ENCODE data around the gene MRPS33.
A peak's percentile ranks its signal among the peaks of the same experiment; 100 is the strongest.
"Not testable (repeated sequence)": the region's sequence is repeated elsewhere in the genome, so short reads cannot be mapped to it uniquely, and the experiment has no call there.

The MRPS33 gene

DNA sequence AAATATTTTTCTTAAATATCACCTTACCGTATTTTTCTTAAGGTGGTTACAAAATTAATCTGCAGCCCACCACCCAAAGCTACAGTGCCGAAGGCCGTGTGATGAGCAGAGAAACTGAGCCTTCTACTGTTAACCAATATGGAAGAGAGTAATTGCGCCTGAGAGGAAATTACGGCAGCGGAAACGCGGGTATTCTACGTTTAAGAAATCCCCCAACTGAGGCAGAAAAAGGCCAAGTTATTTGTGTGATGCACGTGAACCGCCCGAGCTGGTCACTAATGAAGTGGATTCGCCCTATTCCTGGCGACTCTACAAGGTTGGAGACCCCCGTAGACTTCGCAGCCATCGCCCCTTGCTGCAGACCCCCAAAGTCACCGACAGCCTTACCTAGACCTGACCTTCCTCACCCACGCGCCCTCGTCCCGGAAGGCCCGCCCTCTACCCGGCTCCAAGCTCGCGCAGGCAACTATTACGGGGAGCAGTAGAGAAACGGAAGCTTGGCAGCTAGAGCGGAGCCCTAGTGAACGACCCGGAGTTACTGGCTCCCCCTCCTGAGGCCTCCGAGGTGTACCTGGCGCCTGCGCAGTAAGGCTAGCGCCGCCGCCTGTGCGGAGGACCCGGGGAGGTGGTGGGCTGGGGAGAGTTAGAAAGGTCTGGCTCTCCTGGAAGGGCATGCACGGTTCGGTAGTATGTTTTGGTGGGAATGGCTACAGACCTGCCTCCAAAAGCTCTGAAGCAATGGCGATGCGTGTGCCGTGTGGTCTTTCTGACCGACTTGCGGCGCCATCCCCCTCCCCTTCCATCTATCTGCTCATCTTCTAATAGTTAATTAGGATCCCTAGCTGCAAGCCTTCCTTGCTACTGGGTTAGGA lies at the start of gene MRPS33:
Gene MRPS33, minus strand, starts transcription at position 429 of the 872 bp plus-strand sequence. CDS start 4,319 bp downstream, outside the sequence.
- peak; percentile 97 for DNase-seq (ENCODE audit: low spot score)

DNA sequence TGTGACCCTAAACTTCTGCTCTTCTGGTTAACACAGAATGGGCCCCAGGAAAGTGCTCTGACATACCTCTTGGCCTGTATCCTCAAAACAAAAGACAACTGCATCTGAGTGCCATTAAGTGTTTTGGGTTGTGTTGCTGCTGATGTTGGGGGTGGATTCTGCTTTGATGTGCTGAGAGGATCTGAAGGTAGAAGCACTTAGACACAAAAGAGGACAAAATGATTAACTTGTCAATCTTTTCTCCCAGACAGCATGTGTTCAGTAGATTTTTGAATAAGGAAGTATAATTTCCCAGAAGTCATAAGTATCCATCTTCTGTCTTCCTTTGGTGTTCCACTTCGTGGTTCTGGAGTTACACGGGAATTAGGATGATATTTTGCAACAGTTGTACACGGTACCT lies 43.0 kb upstream of the MRPS33 start:
- DNase-seq (ENCODE audit: low spot score), result no peak

DNA sequence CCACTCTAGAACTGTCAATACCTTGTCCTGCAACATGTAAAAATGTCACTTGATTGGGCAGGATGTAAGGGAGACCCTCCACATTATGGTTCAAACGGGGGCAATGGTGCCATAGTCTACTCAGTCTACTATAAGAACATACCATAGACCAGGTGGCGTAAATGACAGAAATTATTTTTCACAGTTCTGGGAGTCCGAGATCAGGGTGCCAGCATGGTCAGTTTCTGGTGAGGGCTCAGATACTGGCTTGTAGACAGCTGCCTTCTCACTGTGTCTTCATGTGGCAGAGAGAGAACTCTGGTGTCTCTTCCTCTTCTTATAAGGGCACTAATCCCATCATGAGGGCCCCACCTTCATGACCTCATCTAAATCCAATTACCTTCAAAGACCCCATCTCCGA lies 40.4 kb upstream of the MRPS33 start:
- DNase-seq (ENCODE audit: low spot score), result no peak

DNA sequence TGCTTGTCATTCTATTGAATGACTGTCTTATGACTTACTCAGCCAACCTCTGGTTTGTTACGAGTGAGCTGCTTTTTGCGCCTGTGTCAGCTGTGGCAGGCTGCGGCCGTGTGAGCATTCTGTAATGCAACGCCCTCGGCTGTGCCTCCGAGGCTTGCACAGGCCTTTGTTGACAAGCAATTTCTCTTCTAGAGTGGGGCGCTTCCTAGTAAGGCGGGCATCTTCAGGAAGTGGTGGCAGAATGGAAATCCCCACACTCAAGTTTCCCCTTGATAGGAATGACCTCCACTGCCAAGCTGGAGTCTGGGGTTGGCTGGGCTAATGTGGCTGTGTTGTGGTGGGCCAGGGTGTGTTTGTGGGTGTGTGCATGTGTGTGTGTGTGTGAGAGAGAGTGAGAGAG lies 38.9 kb upstream of the MRPS33 start:
- peak; percentile 82 for DNase-seq (ENCODE audit: low spot score)

DNA sequence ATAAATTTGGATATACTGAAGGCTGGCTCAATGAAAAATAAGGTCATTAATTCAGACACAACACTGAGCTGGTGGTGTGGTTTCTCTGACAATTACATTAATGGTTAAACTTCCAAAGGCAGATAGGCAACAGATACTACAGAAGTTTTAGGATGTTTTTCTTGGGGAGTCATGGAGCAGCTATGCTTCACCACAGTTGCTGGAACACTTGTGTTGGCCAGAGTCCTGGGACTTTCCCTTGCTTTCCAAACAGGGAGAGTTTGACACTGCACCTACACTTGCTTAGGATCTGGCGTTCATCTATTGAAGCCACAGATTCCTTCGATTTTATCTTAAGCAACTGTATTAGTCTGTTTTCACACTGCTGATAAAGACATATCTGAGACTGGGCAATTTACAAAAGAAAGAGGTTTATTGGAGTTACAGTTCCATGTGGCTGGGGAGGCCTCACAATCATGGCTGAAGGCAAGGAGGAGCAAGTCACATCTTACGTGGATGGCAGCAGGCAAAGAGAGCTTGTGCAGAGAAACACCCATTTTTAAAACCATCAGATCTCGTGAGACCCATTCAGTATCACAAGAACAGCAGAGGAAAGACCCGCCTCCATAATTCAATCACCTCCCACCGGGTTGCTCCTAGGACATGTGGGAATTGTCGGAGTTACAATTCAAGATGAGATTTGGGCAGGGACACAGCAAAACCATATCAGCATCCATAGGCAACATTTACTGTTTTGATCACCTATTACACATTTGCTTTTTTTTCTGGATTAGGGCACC lies 31.3 kb upstream of the MRPS33 start:
- DNase-seq (ENCODE audit: low spot score), result no peak

DNA sequence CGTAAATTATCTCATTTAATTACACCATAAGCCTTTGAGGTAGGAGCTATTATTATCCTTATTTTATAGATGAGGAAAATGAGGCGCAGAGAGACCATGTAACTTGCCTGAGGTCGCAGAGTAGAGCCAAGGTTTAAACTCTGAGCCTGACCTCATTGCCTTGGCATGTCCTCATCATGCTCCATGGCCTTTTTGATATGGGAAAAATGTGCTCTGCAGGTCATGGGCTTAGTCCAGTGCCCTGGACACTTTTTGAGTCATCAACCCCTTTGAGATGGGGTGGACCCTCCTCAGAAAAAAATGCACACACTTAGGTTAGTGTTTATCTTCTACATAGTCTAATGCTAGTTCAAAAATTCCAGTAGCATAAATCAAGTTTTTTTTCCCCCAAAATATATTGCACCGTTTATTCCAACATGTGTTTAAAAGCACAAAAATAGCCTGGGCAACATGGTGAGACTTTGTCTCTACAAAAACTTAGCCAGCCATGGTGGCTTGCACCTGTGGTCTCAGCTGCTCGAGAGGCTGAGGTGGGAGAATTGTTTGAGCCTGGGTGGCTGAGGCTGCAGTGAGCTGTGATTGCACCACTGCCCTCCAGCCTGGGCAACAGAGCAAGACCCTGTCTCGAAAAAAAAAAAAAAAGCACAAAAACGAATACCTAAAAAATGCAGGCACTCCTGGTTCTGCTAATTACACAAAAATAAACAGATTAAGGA lies 30.5 kb upstream of the MRPS33 start:
- DNase-seq (ENCODE audit: low spot score), result no peak

DNA sequence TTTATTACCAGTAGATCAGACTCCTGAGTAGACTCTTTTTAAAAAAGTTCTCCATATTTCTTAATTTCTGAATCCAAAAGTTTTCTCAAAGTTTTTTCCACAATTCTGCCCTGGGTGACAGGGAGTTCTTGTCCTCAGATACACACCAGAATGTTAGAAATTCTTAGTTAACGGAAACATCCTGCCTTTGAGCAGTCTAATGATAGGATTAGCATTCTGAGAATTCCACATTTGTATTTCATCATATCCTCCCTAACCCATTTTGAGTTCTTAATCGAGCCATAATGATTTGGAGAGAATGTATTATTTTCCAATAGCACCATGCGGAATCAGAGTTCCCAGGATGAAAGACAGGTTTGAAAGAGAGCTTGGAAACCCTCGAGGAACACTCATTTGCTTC lies 28.9 kb upstream of the MRPS33 start:
- no peak for DNase-seq (ENCODE audit: low spot score)

DNA sequence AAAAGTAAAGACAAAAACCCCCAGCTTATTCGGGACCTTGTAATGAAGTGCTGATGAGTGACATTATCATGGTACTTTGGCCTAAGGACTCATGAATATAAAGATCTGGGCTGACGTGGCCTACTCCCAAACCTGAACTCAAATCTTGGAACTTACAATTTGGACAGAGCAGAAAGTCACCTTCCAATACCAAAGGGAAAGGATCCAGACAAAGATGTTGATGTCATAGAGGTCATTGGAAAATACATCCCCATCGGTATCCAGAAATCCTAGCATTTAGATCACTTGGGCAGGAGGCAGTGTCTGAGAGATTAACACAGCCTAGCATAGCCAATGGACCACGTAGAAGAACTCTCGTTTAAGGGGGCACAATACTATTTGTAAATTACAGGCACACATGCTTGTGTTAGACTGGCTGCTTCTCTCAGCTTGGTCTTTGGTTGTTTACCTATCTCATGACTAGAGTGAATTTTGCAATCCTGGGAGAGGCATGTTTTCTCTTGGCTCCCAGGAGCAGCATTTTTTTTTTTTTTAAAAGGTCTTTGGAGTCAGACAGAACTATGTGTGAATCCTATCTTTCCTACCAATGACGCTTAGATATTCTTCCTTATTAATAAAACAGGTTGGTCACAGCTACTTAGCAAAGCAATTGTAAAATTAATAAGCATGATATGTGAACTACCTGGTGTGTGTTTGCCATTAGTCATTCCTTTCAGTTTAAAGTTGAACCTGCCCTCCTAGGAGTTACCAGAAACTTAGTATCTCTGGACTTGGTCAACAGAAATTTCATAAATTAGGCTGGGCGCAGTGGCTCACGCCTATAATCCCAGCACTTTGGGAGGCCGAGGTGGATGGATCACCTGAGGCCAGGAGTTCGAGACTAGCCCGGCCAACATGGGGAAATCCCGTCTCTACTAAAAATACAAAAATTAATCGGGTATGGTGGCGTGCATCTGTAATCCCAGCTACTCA lies 27.8 kb upstream of the MRPS33 start:
- no peak for DNase-seq (ENCODE audit: low spot score)

DNA sequence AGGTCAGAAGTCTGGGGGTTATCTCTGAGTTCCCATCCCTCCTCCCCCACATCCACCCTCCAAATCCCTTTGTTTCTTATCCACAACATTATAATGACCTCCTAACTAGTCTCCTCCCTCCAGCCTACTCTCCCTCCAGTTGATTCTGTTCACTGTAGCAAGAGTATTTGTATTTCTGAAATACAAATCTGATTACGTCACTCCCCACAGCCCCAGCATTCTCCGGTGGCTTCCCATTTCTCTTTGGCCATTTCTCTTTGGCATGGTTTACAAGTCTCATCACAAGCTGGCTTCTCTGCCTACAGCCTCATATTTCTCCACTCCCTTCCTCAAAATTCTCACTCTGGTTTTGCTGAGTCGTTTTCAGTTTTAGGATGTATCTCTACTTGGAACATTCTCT lies 24.6 kb upstream of the MRPS33 start:
- no peak for DNase-seq (ENCODE audit: low spot score)

DNA sequence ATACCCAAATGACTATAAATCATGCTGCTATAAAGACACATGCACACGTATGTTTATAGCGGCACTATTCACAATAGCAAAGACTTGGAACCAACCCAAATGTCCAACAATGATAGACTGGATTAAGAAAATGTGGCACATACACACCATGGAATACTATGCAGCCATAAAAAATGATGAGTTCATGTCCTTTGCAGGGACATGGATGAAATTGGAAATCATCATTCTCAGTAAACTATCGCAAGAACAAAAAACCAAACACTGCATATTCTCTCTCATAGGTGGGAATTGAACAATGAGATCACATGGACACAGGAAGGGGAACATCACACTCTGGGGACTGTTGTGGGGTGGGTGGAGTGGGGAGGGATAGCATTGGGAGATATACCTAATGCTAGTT lies 23.3 kb upstream of the MRPS33 start:
- not testable (repeated sequence) for DNase-seq (ENCODE audit: low spot score)

DNA sequence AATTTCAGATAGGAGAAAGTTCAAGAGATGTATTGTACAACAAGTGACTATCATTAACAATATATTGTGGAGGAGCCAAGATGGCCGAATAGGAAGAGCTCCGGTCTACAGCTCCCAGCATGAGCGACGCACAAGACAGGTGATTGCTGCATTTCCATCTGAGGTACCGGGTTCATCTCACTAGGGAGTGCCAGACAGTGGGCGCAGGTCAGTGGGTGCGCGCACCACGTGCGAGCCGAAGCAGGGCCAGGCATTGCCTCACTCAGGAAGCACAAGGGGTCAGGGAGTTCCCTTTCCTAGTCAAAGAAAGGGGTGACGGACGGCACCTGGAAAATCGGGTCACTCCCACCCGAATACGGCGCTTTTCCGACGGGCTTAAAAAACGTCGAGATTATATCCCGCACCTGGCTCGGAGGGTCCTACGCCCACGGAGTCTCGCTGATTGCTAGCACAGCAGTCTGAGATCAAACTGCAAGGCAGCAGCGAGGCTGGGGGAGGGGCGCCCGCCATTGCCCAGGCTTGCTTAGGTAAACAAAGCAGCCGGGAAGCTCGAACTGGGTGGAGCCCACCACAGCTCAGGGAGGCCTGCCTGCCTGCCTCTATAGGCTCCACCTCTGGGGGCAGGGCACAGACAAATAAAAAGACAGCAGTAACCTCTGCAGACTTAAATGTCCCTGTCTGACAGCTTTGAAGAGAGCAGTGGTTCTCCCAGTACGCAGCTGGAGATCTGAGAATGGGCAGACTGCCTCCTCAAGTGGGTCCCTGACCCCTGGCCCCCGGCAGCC lies 18.0 kb upstream of the MRPS33 start:
- not testable (repeated sequence) for DNase-seq (ENCODE audit: low spot score)

DNA sequence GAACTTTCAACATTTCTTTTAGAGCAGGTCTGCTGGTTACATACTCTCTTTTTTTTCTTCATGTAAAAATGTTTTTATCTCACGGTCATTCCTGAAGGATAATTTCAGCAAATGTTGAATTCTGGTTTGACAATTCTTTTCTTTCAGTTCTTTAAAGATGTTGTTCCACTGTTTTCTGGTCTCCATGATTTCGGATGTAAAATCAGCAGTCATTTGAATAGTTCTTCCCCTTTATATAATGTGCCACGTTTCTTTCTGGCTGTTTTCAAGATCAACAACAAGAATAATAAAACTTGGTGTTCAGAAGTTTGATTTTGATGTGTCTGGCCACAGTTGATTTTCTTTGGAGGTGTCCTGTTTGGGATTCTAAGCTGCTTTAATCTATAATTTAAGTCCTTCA lies 14.0 kb upstream of the MRPS33 start:
- no peak for DNase-seq (ENCODE audit: low spot score)

DNA sequence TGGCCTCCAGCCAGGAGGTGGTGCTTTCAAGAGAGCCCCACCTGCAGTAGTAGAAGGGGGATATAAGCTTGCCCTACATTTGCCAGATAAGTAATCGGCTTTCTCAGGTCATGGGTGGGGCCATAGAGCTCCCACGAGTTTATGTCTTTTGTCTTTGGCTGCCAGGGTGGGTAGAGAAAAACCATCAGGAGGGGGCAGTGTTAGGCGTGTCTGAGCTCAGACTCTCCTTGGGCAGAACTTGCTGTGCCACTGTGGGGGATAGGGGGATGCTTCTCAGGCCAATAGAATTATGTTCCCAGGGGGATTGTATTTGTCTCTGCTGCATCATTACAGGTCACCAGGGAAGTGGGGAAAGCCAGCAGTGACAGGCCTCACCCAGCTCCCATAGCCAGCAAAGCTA lies 12.3 kb upstream of the MRPS33 start:
- DNase-seq (ENCODE audit: low spot score), result no peak

DNA sequence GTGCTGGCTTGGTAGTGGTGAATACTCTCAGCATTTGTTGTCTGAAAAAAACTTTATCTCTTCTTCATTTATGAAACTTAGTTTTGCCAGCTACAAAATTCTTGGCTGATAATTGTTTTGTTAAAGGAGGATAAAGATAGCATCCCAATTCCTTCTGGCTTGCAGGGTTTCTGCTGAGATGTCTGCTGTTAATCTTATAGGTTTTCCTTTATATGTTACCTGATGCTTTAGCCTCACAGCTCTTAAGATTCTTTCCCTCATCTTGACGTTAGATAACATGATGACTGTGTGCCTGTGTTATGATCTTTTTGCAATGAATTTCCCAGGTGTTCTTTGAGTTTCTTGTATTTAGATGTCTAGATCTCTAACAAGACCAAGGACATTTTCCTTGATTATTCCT lies 9.9 kb upstream of the MRPS33 start:
- DNase-seq (ENCODE audit: low spot score), result no peak

DNA sequence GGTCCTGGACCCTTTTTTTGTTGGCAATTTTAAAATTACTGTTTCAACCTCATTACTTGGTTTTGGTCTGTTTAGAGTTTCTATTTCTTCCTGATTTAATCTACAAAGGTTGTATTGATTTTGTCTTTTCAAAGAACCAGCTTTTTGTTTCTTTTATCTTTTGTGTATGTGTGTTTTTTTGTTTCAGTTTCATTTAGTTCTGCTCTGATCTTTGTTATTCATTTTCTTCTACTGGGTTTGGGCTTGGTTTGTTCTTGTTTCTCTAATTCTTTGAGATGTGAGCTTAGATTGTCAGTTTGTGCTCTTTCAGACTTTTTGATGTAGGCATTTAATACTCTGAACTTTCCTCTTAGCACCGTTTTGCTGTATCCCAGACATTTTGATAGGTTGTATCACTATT lies 8.5 kb upstream of the MRPS33 start:
- no peak for DNase-seq (ENCODE audit: low spot score)

DNA sequence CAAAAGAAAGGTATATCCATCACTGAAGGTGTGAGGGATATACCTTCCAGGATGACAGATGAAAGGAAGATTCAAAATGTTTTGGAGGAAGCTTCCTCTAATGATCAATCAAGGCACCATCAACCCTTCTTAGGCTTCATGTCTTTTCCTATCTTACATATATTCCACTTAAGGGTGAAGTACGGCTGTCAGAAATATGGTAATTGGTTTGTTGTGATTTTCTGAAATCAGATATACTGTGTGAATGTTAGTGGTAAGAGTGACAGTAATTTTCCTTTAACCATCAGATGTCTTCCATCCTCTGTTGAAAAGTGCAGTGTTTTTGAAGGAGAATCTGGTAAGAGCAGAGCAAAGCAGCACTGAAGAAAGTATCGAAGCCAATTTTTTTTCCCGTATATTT lies 2.8 kb upstream of the MRPS33 start:
- DNase-seq (ENCODE audit: low spot score), result no peak

DNA sequence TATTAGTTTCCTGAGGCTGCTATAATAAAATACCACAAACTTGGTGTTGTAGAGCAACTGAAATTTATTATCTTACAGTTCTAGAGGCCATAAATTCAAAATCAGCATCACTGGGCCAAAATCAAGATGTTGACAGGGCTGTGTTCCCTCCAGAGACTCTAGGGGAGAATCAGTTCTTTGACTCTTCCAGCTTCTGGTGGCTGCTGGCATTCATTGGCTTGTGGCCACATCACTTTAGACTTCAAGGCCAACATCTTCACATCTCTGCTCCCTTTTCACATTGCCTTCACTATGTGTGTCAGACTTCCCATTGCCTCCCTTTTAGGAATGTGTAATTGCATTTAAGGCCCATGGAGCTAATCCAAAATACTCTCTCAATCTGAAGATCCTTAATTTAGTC lies 1.6 kb upstream of the MRPS33 start:
- DNase-seq (ENCODE audit: low spot score), result no peak

DNA sequence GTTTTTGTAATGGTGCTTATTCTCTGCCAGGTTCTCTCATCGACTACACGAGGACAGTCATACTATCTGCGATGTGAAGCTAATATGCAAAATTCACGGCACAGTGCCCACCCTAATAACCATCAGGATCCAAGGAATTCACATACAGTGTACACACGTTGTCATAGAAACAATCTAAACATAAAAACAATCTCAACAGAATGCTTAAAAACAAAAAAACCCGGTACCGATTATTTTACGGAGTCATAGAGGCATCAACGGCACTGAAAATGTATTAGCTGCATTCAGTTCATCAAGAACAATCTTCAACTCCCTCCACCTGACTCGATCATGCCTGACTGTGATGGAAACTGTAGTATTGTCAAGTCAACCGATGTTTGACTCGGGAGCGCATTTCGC lies 628 bp downstream of the MRPS33 start:
- no peak for DNase-seq (ENCODE audit: low spot score)

DNA sequence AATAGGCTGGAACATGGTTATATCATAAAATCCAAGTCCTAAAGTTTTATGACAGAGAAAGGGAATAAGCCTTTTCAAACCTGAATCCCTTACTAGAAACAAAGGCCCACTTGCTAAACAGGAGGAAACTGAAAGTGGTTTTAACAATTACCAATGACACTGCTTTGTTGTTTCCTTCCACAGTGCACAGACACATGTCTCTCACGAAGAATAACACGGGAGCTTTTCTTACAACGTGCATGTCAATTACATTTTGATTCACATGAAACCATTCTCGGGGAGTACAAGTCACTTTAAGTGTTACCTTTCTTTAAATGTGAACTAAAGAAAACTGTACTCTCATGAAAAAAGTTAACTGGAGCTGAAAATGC lies 1.4 kb downstream of the MRPS33 start:
- DNase-seq (ENCODE audit: low spot score), result no peak

DNA sequence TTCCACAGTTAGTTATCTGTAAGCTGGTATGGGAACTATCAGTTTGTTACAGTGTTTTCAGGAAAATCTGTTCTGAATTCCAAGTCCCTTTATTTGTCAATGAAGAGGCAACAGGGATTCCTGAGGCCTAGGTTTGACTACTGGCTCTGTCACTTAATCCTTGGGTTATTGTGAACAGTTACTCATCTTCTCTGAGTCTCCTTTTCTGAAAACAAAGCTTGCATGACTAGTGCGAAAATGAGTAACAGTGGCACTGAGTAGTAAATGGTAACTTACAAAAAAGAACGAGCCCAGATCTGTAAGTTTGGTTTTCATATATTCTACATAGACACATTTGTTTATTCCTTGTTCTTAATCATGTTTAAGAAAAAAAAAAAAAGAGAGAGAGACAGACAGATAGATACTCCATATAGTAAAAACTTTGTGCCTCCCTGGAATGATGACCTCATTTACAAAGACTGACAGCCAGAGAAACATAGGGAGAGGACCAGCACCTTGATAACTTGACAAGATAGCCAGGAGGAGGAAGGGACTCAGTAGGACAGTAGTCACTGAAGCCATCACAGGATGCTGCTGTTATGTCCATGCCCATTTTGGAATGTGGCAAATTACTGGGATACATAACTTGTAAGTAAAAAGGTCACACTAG lies 1.9 kb downstream of the MRPS33 start:
- DNase-seq (ENCODE audit: low spot score), result no peak

Data from CD4-positive, alpha-beta T cell treated with Interleukin-2 at 100 ng/mL for 4 hours (primary cell).